ENCODE results near the gene ADGRG2. TPM values are rescaled to one million over a fixed set of nuclear protein-coding genes. Genes with fewer than 3 reads are reported as not detected.

The ADGRG2 gene
- total RNA-seq, 1 donor from 2014 or later = 0.15 TPM

DNA sequence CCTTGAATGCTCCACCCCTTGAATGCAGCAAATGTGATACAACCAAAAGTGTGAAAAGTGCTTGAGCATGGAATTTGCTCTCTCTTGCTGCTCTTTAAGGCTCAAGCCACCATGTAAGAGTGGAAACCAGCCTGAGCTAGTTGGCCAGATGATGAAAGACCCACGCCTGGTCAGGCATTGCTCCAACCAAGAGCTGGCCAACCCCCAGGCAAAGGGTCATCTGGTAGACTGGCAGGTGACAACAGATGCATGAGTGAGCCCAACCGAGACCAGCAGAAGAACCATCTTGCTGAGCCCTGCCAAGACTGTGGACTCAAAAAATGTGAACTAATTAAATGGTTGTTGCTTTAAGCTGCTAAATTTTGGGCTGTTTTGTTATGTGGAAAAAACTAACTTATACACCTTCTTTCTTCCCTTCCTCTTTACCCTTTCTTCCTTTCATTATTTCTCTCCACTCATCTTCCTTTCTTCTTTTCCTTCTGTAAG, 32.7 kb downstream of the ADGRG2 start:
- Mint-ChIP-seq H3K27me3 (ENCODE audit: low read depth) (no peaks in the 10 kb centered on the region), H3K27ac (ENCODE audit: unreplicated experiment) (no peak overlapping the region)
- TF ChIP-seq, protein P1, sequence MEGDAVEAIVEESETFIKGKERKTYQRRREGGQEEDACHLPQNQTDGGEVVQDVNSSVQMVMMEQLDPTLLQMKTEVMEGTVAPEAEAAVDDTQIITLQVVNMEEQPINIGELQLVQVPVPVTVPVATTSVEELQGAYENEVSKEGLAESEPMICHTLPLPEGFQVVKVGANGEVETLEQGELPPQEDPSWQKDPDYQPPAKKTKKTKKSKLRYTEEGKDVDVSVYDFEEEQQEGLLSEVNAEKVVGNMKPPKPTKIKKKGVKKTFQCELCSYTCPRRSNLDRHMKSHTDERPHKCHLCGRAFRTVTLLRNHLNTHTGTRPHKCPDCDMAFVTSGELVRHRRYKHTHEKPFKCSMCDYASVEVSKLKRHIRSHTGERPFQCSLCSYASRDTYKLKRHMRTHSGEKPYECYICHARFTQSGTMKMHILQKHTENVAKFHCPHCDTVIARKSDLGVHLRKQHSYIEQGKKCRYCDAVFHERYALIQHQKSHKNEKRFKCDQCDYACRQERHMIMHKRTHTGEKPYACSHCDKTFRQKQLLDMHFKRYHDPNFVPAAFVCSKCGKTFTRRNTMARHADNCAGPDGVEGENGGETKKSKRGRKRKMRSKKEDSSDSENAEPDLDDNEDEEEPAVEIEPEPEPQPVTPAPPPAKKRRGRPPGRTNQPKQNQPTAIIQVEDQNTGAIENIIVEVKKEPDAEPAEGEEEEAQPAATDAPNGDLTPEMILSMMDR (IDR thresholded peaks at IDR 0.05) = no peak

DNA sequence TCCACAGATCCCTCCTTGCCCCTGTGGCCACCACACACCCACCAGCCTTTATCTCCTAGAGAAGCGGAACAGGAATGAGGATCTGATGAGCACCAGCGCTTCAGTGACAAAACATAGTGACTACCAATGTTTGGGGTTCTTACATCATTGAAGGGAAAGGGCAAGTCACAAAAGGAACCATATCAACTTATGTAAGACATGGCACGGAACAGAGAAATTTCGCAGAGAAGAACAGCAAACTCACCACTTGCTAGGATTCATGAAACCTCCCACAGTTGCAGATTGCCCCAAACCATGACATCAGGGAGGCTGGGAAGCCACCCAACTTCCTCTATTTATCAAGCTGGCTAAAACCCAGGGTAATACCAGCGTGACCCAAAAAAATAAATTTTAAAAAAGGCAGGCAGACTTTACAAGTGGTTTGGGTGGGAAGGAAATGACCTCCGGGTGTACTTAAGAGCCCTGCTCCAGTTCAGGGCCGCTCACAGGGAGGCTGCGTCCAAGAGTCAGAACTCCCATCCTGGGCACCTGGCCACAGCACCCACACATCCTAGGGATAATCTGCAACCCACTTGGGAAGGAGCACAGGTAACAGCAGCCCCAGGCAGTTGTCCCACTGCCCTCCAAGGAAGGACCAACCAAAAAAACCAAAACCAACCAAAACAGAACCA, 36.0 kb downstream of the ADGRG2 start:
- Mint-ChIP-seq H3K27ac (ENCODE audit: unreplicated experiment) (no peak overlapping the region), H3K9me3 (ENCODE audit: low read depth) (peaks cover 52% of the 10 kb centered on the region), H3K36me3 (ENCODE audit: low read depth) (peaks cover 2% of the 10 kb centered on the region), H3K4me1 (ENCODE audit: low read depth) (no peaks in the 10 kb centered on the region), H3K27me3 (ENCODE audit: low read depth) (no peaks in the 10 kb centered on the region), H3K4me3 (ENCODE audit: unreplicated experiment) (no peak overlapping the region)
- no peak for DNase-seq (ENCODE audit: low spot score)
- TF ChIP-seq, protein P1 (IDR thresholded peaks at IDR 0.05) = no peak

More for the DNA sequence above, 32.7 kb downstream of the ADGRG2 start:
- H3K36me3 Mint-ChIP-seq (ENCODE audit: low read depth) = peaks cover 4% of the 10 kb centered on the region
- DNase-seq (ENCODE audit: low spot score) = no peak
- no peak overlapping the region for H3K4me3 Mint-ChIP-seq (ENCODE audit: unreplicated experiment)
- H3K9me3 Mint-ChIP-seq (ENCODE audit: low read depth) = peaks cover 44% of the 10 kb centered on the region
- no peaks in the 10 kb centered on the region for H3K4me1 Mint-ChIP-seq (ENCODE audit: low read depth)

DNA sequence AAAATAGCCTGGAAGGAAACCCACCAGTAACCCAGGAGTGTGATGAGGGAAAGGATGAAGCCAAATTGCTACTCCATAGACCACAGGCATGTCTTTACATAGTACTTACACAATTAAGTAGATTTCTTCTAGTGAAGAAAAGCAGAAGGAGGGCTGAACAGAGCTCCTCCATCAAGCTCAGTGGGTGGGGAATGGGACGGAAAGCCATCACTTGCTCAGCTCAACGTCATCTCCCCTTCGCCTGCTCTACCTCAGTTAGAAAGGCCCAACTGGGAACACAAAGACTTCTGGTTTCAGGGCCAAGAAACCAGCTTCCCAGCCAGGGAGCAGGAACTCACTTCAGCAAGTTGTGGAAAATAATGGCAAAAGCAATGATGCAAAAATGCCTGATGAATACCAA, 36.6 kb downstream of the ADGRG2 start:
- no peak overlapping the region for H3K4me3 Mint-ChIP-seq (ENCODE audit: unreplicated experiment)
- no peak overlapping the region for H3K27ac Mint-ChIP-seq (ENCODE audit: unreplicated experiment)
- H3K9me3 Mint-ChIP-seq (ENCODE audit: low read depth) = peaks cover 53% of the 10 kb centered on the region
- H3K27me3 Mint-ChIP-seq (ENCODE audit: low read depth) = no peaks in the 10 kb centered on the region
- TF ChIP-seq, protein P1 (IDR thresholded peaks at IDR 0.05) = no peak
- DNase-seq (ENCODE audit: low spot score) = no peak
- H3K4me1 Mint-ChIP-seq (ENCODE audit: low read depth) = no peaks in the 10 kb centered on the region
- peaks cover 2% of the 10 kb centered on the region for H3K36me3 Mint-ChIP-seq (ENCODE audit: low read depth)

DNA sequence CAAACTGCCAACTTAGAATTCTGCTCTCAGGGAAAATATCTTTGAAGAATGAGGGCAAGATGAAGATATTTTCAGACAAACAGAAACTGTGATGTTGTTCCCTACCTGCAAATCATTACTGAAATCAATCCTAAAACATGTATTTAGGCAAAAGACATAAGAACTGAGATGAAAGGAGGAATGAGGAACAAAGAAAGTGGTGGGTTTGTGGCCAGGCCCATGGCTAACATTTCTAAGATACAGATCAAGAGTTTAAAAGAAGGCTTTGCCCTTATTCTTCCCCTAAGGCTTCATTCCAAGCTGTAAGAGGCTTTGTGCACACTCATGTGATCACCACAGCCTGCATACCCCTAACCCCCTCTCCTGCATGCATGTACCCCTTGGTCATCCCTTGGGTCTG, 46.5 kb downstream of the ADGRG2 start:
- no peak for DNase-seq (ENCODE audit: low spot score)
- H3K9me3 Mint-ChIP-seq (ENCODE audit: low read depth) = peaks cover 18% of the 10 kb centered on the region
- TF ChIP-seq, protein P1 (IDR thresholded peaks at IDR 0.05) = no peak
- H3K27ac Mint-ChIP-seq (ENCODE audit: unreplicated experiment) = no peak overlapping the region
- peaks cover 2% of the 10 kb centered on the region for H3K36me3 Mint-ChIP-seq (ENCODE audit: low read depth)
- no peak overlapping the region for H3K4me3 Mint-ChIP-seq (ENCODE audit: unreplicated experiment)
- no peaks in the 10 kb centered on the region for H3K27me3 Mint-ChIP-seq (ENCODE audit: low read depth)
- no peaks in the 10 kb centered on the region for H3K4me1 Mint-ChIP-seq (ENCODE audit: low read depth)

DNA sequence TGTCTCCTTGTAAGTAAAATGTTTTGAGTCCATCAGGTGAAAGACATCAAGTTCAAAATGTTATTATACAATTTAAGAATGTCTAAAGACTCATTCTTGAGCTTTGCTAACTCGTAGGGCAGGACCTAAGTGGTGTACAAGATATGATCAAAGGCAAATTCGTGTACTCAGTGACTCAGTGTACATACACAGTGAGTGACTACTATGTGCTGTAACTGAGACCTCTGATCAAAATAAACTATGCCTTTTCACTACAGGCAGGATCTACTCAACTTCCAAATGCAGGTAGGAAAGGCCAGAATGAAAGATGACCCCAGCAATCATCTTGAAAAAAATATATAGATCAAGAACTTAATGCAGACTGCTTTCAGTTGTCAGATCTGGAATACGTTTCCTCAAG, 49.9 kb downstream of the ADGRG2 start:
- no peak overlapping the region for H3K27ac Mint-ChIP-seq (ENCODE audit: unreplicated experiment)
- TF ChIP-seq, protein P1 (IDR thresholded peaks at IDR 0.05) = no peak
- H3K9me3 Mint-ChIP-seq (ENCODE audit: low read depth) = peaks cover 11% of the 10 kb centered on the region
- DNase-seq (ENCODE audit: low spot score) = no peak
- no peaks in the 10 kb centered on the region for H3K36me3 Mint-ChIP-seq (ENCODE audit: low read depth)
- H3K4me3 Mint-ChIP-seq (ENCODE audit: unreplicated experiment) = no peak overlapping the region
- no peaks in the 10 kb centered on the region for H3K4me1 Mint-ChIP-seq (ENCODE audit: low read depth)
- no peaks in the 10 kb centered on the region for H3K27me3 Mint-ChIP-seq (ENCODE audit: low read depth)

All from chondrocyte (in vitro differentiated cells).